ENCODE results near the gene ZNF311. TPM values are rescaled to one million over a fixed set of nuclear protein-coding genes. Genes with fewer than 3 reads are reported as not detected.
A peak's percentile ranks its signal among the peaks of the same experiment; 100 is the strongest.

Gene ZNF311
- total and polyA plus RNA-seq, 9 of the 15 experiments (the other 6 are each of a cell fraction or from before 2014, with no cell fraction given): 5.1 to 10.0 (median 7.5) TPM

GRCh38 chr6:28981833-28982475, 23.2 kb downstream of the ZNF311 start (continued):
- TF ChIP-seq ZNF217 (CRISPR knock-in tag; IDR thresholded peaks at IDR 0.05): no peak
- TF ChIP-seq STAT6 (CRISPR knock-in tag; IDR thresholded peaks at IDR 0.05): no peak; the same call in 1 of the 2 replicates
- TF ChIP-seq ZBTB43 (CRISPR knock-in tag; IDR thresholded peaks at IDR 0.05): no peak
- no peak for TF ChIP-seq ILK (tag; IDR thresholded peaks at IDR 0.05; ENCODE audit: borderline replicate concordance, low read depth)
- TF ChIP-seq ZMIZ1 (IDR thresholded peaks at IDR 0.05; ENCODE audit: low read depth in 2 of 2, low read length in 2 of 2): no peak
- no peak for TF ChIP-seq HNRNPL (IDR thresholded peaks at IDR 0.05; ENCODE audit: low read depth, low read length)
- no peak for TF ChIP-seq ATF1 (CRISPR knock-in tag; IDR thresholded peaks at IDR 0.05)
- peak; percentile 83 for TF ChIP-seq ATF1 (tag; IDR thresholded peaks at IDR 0.05)
- 0 out of 2 replicates have a peak, but pooled peaks have one; percentile 57 for TF ChIP-seq FOXP4 (CRISPR knock-in tag; IDR thresholded peaks at IDR 0.05; ENCODE audit: borderline replicate concordance)
- TF ChIP-seq RERE (CRISPR knock-in tag; IDR thresholded peaks at IDR 0.05; ENCODE audit: borderline replicate concordance): no peak
- peak in 1 of 2 experiments; percentile 68; a peak in 1 of 4 replicates for TF ChIP-seq TRIM24 (IDR thresholded peaks at IDR 0.05)
